HCEC 1CT (cell line): ENCODE results near the gene CXXC4.

Experiments used
- DNase-seq: peaks from one replicate; pipeline ENCODE4 v3.0.0-alpha.2; 2017

Gene CXXC4

GRCh38 chr4:104488151-104488550, 6.5 kb downstream of the CXXC4 start:
- DNase-seq, result no peak

DNA sequence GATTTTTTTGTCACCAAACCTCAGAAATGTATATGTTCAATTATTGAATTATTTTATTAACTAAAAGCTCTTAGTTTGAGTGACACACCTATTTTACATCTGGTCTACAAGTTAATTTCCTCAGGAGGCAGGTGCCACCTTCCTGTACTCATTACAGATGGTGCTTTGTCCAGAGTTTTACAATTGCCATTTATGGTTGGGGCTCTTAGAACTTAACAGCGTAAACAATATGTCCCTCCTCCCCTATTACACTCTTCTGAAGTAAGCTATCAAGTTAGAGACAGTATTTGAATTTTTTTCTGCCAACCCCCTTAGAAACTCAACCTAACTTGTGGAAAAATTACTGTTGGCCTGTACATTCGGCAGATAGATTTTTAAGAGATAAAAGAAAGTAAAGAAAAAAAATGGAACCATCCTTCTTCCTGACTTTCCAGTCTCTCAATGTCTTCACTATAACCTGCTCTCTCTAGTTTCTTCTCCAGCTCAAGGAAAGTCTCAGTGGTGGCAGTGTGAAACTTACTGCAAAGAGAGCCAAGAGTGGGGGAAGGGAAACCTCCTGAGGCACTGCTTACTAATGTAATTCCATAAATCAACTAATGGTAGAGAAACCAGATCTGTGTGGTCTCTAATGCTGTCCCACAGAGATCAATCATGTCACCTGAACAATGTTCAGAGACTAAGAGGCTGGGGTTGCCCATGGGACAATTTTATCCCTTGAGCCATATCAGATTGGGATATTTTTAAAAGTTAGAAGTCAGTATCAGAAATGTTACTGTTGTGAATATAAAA, 7.8 kb downstream of the CXXC4 start:
- DNase-seq, result no peak

GRCh38 chr4:104475652-104476051, 19.0 kb downstream of the CXXC4 start:
- DNase-seq, result no peak

DNA sequence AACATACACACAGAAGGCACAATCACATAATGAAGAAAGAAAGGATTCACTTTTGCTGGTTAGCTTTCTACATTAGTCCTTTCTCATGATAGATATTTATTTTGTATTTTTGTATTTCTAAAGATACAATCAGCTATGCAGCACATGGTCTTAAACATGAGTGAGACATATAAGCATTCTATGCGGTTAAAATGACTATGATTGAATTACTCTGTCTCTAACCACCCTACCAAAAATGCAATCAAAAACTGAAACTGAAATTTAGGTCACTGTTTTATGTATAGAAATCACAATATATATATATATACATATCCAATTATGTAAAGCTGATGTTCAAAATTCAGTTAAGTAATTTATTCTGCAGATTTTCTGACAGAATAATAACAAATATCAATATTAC, 21.9 kb downstream of the CXXC4 start:
- no peak for DNase-seq

- no peak for DNase-seq
These were observed 23.9 kb downstream of the CXXC4 start for GRCh38 chr4:104470770-104471169.

DNA sequence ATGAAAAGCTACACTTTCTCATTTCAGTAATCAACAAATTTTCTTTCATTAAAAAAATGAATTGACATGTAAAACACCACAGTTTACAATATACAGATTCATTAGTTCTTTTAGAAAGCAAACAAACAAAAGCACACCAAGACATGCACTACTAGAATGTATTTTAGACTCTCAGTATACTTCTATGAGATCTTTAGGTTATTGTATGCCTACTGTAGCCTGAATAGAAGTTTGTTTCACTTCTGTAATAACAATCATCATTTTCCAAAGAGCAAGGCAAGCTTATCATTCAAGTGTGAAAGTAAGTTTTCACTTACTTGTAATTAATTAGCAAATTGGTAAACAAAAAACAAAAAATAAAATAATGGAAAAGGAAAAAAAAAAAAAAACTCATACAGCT, 24.9 kb downstream of the CXXC4 start:
- no peak for DNase-seq

DNA sequence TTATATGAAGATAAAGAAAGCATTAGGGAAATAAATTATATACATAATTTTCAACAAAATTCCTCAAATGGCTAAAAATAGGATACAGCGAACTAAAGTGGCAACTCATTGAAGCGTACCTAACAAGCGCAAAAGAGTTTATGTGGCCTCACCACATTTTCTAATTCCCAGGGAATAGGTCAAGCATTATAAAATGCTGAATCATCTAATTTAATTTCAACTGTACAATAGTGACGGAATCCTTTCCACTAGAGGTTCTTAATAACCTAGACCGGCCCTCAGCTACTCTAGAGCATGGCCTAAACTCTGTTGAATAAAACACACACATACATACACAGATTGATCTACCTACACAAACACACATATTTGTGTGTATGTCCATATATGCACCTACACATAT, 29.1 kb downstream of the CXXC4 start:
- DNase-seq, result no peak

DNA sequence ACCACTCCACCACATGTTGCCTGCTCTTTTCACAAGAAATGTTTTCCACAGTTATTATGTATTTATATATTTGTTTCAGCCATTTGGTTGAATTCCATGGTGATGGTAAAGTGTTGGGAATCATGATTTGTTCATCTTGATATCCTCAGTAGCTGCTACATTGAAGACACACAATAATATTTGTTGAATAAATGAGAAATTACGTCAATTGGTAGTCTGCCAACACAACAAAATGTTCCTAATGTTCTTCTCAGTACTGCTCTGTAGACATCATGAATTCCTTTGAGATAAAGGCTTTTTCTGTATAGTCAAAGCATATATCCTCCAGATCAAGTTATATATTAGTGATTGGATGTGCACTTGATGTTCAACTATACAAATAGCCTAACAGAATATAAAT, 29.5 kb downstream of the CXXC4 start:
- DNase-seq, result no peak

- no peak for DNase-seq
These were observed 32.1 kb downstream of the CXXC4 start for GRCh38 chr4:104462641-104463040.

GRCh38 chr4:104457308-104457981, 37.2 kb downstream of the CXXC4 start:
- no peak for DNase-seq

- no peak for DNase-seq
These were observed 43.1 kb downstream of the CXXC4 start for GRCh38 chr4:104451573-104451972.

DNA sequence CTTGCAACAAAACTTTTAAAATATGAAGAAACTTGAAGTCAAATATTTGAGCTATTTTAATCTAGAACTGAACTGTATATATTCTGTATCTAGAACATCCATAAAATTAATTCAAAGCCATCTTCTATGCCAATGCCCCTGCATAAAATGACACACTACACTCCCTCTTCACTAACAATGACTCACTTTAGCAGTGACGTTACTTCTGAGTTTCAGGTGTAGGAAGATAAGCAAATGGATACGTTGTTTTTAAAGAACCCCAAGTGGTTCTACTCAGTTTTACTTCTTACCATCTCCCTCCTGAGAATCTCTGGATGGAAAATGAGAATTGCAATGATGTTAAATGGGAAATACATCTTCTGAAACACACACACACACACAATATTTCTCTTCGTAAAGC, 45.2 kb downstream of the CXXC4 start:
- DNase-seq, result no peak

GRCh38 chr4:104447294-104447693, 47.4 kb downstream of the CXXC4 start:
- DNase-seq, result no peak

GRCh38 chr4:104446431-104447278, 48.0 kb downstream of the CXXC4 start:
- no peak for DNase-seq

DNA sequence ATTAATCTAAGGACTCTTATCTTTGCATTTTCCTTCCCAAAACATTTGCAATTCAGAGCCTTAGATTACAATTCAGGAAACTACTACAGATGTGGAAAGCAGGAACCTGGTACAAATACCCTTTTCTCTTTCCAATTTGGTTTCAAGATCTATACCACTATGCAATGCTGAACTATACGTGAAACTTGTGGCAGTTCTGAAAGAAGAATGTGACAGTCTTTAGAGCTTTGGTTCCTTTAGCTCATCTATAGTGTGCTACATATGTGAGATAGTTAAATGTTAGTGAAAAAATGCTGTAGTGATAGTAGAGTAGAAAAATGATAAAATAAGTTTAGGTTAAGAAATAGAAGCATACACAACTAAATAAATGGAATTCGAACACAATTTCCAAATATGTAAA, 50.0 kb downstream of the CXXC4 start:
- DNase-seq, result no peak

GRCh38 chr4:104436542-104436941, 58.2 kb downstream of the CXXC4 start:
- no peak for DNase-seq

DNA sequence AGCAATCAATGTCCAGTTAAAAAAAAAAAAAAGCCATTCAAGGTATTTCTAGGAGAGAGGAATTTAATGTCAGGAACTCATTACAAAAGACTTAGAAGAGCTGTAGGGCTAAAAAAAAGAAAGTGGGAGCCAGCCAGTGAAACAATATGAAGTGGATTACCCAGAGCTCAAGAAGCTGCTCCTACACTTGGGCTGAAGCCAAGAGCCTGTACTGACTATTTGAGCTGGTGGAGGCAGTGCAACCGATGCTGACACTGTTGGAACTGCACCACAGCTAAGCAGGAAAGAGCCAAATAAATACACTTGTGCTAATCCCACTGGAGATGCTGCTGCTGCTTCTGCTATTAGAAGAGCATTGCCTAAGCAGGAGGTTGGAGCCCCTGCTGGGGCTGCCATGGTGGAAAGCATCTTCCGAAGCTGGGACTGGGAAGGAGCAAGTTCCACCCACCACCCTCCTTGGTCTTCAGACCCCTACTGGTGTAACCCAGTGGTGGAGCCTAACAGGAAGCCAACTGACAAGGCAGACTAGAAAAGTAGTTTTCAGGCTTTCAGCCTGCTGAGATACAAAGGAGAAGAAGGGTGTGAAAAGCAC, 65.4 kb downstream of the CXXC4 start:
- DNase-seq, result no peak

DNA sequence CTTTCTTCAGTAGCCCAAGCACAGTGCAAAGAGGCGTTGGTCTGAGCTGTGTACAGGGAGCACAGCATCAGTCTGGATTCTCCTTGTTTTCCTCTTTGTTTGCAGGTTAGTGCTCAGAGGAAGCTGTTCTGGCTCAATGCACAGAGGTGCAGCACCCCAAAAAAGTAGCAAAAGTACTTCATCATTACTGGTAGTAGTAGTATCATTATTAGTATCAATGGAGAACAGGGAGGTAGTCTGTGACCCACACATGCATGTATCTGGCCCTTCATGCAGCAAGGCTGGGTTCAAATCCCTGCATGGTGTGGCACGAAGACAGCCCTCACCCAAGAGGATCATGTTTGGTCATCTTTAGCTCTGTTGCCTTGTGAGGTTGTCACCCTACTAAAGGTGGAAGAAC, 68.7 kb downstream of the CXXC4 start:
- no peak for DNase-seq

DNA sequence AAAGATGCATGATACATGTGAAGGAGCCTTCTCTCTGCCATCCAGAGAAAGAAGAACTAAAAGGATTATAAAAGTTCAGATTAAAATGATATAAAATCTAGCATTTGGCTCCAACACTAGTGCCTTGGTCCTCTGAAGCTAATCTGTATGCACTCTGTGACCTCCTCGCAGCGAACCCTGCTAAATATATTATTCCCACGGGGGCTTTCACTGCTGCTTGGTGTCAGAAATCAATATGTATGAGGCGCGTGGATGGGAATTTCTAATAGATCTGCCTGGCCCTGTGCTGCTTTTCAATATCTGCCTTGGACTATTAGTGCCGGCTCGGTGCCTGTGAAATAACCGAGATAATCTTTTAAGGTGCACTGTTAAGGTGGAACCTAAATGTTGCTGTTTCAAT, 69.7 kb downstream of the CXXC4 start:
- no peak for DNase-seq

- no peak for DNase-seq
These were observed 70.2 kb downstream of the CXXC4 start for GRCh38 chr4:104424475-104424941.

DNA sequence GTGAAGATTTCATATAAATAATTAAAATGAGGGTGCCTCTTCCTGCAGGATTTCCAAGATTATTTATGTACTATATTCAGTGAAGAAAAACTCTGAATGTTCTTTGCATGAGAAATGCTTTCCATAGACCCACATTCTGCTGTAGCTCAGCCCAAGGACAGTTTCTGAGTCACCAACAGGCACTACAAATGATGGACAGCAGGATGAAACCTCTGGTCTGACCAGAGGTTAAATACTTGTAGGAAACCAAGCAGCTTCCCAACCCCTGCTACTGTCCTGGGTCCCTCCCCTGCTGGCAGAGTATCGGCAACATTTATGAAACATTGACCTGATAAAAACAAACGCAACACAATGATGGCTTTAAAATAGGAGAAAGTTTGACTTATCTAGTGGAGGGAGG, 73.1 kb downstream of the CXXC4 start:
- DNase-seq, result no peak

DNA sequence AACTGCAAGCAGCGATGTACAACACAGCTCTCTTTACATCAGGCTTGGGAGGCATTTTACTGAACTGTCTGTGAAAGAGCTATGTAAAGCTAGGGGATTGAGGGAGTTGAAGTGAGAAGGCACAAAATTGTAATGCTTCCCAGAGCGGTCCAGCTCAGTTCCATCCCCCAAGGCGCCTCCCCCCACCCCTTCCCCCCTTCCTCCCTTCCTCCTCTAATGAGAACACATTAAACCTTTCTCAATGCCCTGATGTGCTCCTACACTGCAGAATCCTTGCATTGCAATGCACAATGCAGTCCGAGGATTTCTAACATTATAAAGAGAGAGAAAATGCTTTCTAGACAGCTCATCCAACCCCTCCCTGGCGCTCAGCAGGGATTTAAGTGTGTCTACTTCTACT, 73.9 kb downstream of the CXXC4 start:
- no peak for DNase-seq
